H9 (cell line): Measurements from ENCODE around the gene ASCC3. TPM values are rescaled to one million over a fixed set of nuclear protein-coding genes. Genes with fewer than 3 reads are reported as not detected.

Experiments used
- DNase-seq: peaks from one replicate; pipeline ENCODE4 v3.0.0-alpha.2; 2017
- H2AFZ ChIP-seq: one replicate; pipeline ENCODE4 v1.6.1; 2013; ENCODE audit warnings: mild to moderate bottlenecking, low read length, control low read depth, moderate library complexity
- H2AK5ac ChIP-seq: 2 replicates; pipeline ENCODE4 v1.6.1; 2013; ENCODE audit warnings: low read length, control low read depth, mixed read lengths; ENCODE audit not compliant: insufficient read length
- H2BK120ac ChIP-seq: one replicate; pipeline ENCODE4 v1.6.1; 2013; ENCODE audit warnings: low read depth, mild to moderate bottlenecking, low read length, control low read depth, inconsistent platforms; ENCODE audit not compliant: poor library complexity, severe bottlenecking
- H2BK12ac ChIP-seq: 2 replicates; pipeline ENCODE4 v1.6.1; 2013; ENCODE audit warnings: low read length, control low read depth, mixed read lengths, low read depth; ENCODE audit not compliant: insufficient read length
- H2BK15ac ChIP-seq: 2 replicates; pipeline ENCODE4 v1.6.1; 2013; ENCODE audit warnings: low read depth, low read length, control low read depth
- H2BK20ac ChIP-seq: one replicate; pipeline ENCODE4 v1.6.1; 2013; ENCODE audit warnings: low read depth, mild to moderate bottlenecking, low read length, control low read depth, inconsistent platforms; ENCODE audit not compliant: poor library complexity, severe bottlenecking
- H2BK5ac ChIP-seq: 2 replicates; pipeline ENCODE4 v1.6.1; 2013; ENCODE audit warnings: low read length, control low read depth, mixed read lengths; ENCODE audit not compliant: insufficient read length
- H3K14ac ChIP-seq: 2 replicates; pipeline ENCODE4 v1.6.1; 2013; ENCODE audit warnings: low read length, control low read depth; ENCODE audit not compliant: insufficient read depth
- H3K18ac ChIP-seq: 2 replicates; pipeline ENCODE4 v1.6.1; 2013; ENCODE audit warnings: low read depth, mild to moderate bottlenecking, mixed read lengths, low read length, control low read depth; ENCODE audit not compliant: insufficient read length
- H3K23ac ChIP-seq: 2 replicates; pipeline ENCODE4 v1.6.1; 2013; ENCODE audit warnings: low read length, control low read depth, mixed read lengths, low read depth; ENCODE audit not compliant: insufficient read length
- H3K23me2 ChIP-seq: 2 replicates; pipeline ENCODE4 v1.6.1; 2013; ENCODE audit warnings: low read depth, mild to moderate bottlenecking, mixed read lengths, low read length, control low read depth; ENCODE audit not compliant: insufficient read length, poor library complexity, severe bottlenecking
- H3K27ac ChIP-seq: 2 replicates; pipeline ENCODE4 v1.5.1; 2013; ENCODE audit warnings: low read length, control low read depth, mixed read lengths, low read depth; ENCODE audit not compliant: insufficient read length
- H3K27me3 ChIP-seq: 2 replicates; pipeline ENCODE4 v1.6.1; 2013; ENCODE audit warnings: low read length, control low read depth, inconsistent platforms; ENCODE audit not compliant: insufficient read depth
- H3K4ac ChIP-seq: 2 replicates; pipeline ENCODE4 v1.6.1; 2013; ENCODE audit warnings: low read depth, mild to moderate bottlenecking, control low read depth, inconsistent platforms, low read length, moderate library complexity
- H3K4me1 ChIP-seq: 2 replicates; pipeline ENCODE4 v1.6.1; 2013; ENCODE audit warnings: low read length, control low read depth, inconsistent platforms; ENCODE audit not compliant: insufficient read depth
- H3K4me2 ChIP-seq: 2 replicates; pipeline ENCODE4 v1.6.1; 2013; ENCODE audit warnings: low read length, control low read depth, mixed read lengths; ENCODE audit not compliant: insufficient read length, insufficient read depth
- H3K56ac ChIP-seq: 2 replicates; pipeline ENCODE4 v1.6.1; 2013; ENCODE audit warnings: low read depth, mild to moderate bottlenecking, mixed read lengths, low read length, control low read depth; ENCODE audit not compliant: insufficient read length
- H3K79me1 ChIP-seq: 2 replicates; pipeline ENCODE4 v1.6.1; 2013; ENCODE audit warnings: low read depth, mild to moderate bottlenecking, moderate library complexity, low read length, control low read depth, inconsistent platforms; ENCODE audit not compliant: insufficient read depth, poor library complexity, severe bottlenecking
- H3K79me2 ChIP-seq: 2 replicates; pipeline ENCODE4 v1.6.1; 2013; ENCODE audit warnings: low read length, control low read depth, inconsistent platforms; ENCODE audit not compliant: insufficient read depth
- H3K9ac ChIP-seq: 2 replicates; pipeline ENCODE4 v1.6.1; 2013; ENCODE audit warnings: low read length, control low read depth, mixed read lengths; ENCODE audit not compliant: insufficient read length; ENCODE audit errors: extremely low read depth
- H3K9me3 ChIP-seq: one replicate; pipeline ENCODE4 v1.6.1; 2013; ENCODE audit warnings: low read depth, low read length, inconsistent platforms; ENCODE audit not compliant: control insufficient read depth
- H3T11ph ChIP-seq: one replicate; pipeline ENCODE4 v1.6.1; 2013; ENCODE audit warnings: mild to moderate bottlenecking, low read length, control low read depth, inconsistent platforms
- H4K20me1 ChIP-seq: one replicate; pipeline ENCODE4 v1.6.1; 2013; ENCODE audit not compliant: control insufficient read depth, insufficient read length, insufficient read depth
- H4K5ac ChIP-seq: 2 replicates; pipeline ENCODE4 v1.6.1; 2013; ENCODE audit warnings: low read depth, mild to moderate bottlenecking, mixed read lengths, low read length, control low read depth; ENCODE audit not compliant: insufficient read length
- H4K8ac ChIP-seq: replicated peaks from 2 replicates; pipeline ENCODE4 v1.6.1; 2013; ENCODE audit warnings: low read length, control low read depth, mixed read lengths, low read depth; ENCODE audit not compliant: insufficient read length
- H4K91ac ChIP-seq: 2 replicates; pipeline ENCODE4 v1.6.1; 2013; ENCODE audit warnings: low read depth, mild to moderate bottlenecking, moderate library complexity, mixed read lengths, low read length, control low read depth; ENCODE audit not compliant: insufficient read length
- H3K27ac Mint-ChIP-seq, 3 experiments: 2 replicates in 2 of 3; 3 replicates in 1 of 3; pipeline ENCODE4 v1.8.0; 2020 to 2021; ENCODE audit warnings: mixed read lengths in 3 of 3, mild to moderate bottlenecking in 1 of 3, moderate library complexity in 1 of 3
- H3K27me3 Mint-ChIP-seq: 2 replicates; pipeline ENCODE4 v1.8.0; 2021; ENCODE audit warnings: low read depth, mild to moderate bottlenecking, moderate library complexity, mixed read lengths
- H3K36me3 Mint-ChIP-seq, 3 experiments: 2 replicates in 2 of 3; 3 replicates in 1 of 3; pipeline ENCODE4 v1.8.0; 2020 to 2021; ENCODE audit warnings: low read depth in 3 of 3, mixed read lengths in 3 of 3; ENCODE audit not compliant: insufficient read depth in 1 of 3
- H3K4me1 Mint-ChIP-seq, 2 experiments: 2 replicates each; pipeline ENCODE4 v1.8.0; 2020; ENCODE audit warnings: mixed read lengths in 2 of 2
- H3K4me3 Mint-ChIP-seq, 2 experiments: 2 replicates in 1 of 2; 3 replicates in 1 of 2; pipeline ENCODE4 v1.8.0; 2020 to 2021; ENCODE audit warnings: mild to moderate bottlenecking in 2 of 2, mixed read lengths in 2 of 2, moderate library complexity in 1 of 2
- H3K9me3 Mint-ChIP-seq, 2 experiments: 2 replicates in 1 of 2; 3 replicates in 1 of 2; pipeline ENCODE4 v1.8.0; 2020; ENCODE audit warnings: mild to moderate bottlenecking in 2 of 2, mixed read lengths in 2 of 2, moderate library complexity in 1 of 2
- WGBS: extraction: QIAGEN DNeasy Blood & Tissue Kit; methylation state at CpG from one replicate; pipeline ENCODE4 v1.1.7; 2013; ENCODE audit warnings: missing lambda C conversion rate, low lambda C conversion rate, mixed read lengths; ENCODE audit not compliant: insufficient read length; ENCODE audit errors: extremely low coverage; 5-methylcytosine and 5-hydroxymethylcytosine counted together
- total RNA-seq: library from RNA; stranded (reverse); gene quantifications from 2 replicates; pipeline ENCODE4 v1.2.1, GENCODE V29; 2021
- TF ChIP-seq, protein P1 (sequence below): fragments of 200-600 bp; sonication (generic); conservative IDR thresholded peaks from 3 replicates; pipeline ENCODE4 v1.8.0; 2021; ENCODE audit warnings: antibody characterized with exemption, mild to moderate bottlenecking

The ASCC3 gene
- total RNA-seq, 1 experiment from 2014 or later: 63.8 TPM

DNA sequence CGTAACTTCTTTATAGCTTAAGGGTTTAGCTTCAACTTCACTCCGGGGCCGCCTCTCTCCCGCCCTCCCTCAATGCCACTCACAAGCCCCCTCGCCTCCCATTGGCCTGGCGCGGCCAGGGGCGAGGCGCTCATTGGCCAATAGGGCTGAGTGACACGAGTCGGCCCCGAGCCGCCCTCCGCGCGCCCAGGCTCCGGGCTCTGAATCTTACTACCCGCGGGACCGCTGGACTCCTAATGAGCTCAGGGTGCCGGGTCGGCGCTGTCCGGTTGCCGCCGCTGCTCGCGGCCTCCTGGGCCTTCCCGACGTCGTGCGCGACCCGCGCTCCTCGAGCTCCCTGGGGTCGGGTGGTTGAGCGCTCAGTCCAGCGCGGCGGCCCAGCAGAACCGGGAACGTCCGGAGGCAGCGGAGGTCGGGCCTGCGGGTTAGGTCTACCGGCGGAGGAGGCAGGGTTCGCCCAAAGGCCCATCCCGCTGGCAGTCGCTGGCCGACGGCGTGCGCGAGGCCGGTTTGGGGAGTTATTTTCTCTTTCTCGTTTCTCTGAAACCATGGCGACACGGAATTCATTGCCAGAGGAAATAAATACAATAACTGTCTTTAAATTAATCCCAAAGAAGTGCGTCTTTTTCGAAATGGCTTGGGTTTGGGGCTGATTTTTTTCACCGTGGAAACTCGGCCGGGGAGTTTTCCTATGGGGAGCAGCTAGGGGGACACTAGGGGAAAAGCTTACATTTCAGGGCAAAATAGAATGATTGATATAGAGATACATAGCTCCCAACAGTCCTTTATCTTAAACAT, 416.0 kb downstream of the ASCC3 start, which contains the start of gene SIM1:
Gene SIM1 (minus strand): TSS at position 19 of the 798 bp plus-strand sequence. CDS start 1,453 bp downstream, outside the sequence.
- TF ChIP-seq, protein P1, sequence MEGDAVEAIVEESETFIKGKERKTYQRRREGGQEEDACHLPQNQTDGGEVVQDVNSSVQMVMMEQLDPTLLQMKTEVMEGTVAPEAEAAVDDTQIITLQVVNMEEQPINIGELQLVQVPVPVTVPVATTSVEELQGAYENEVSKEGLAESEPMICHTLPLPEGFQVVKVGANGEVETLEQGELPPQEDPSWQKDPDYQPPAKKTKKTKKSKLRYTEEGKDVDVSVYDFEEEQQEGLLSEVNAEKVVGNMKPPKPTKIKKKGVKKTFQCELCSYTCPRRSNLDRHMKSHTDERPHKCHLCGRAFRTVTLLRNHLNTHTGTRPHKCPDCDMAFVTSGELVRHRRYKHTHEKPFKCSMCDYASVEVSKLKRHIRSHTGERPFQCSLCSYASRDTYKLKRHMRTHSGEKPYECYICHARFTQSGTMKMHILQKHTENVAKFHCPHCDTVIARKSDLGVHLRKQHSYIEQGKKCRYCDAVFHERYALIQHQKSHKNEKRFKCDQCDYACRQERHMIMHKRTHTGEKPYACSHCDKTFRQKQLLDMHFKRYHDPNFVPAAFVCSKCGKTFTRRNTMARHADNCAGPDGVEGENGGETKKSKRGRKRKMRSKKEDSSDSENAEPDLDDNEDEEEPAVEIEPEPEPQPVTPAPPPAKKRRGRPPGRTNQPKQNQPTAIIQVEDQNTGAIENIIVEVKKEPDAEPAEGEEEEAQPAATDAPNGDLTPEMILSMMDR: no peak
- no peak within 1 kb of the TSS for H2BK12ac ChIP-seq
- no peaks in the 10 kb centered on the region for H3K9me3 ChIP-seq
- H2AFZ ChIP-seq: no peak within 1 kb of the TSS
- no peak within 1 kb of the TSS for H3K23ac ChIP-seq
- Mint-ChIP-seq H3K4me1 (peaks cover 31 to 67% of the 10 kb centered on the region in 2 experiments), H3K36me3 (no peaks in the 10 kb centered on the region), H3K4me3 (peak within 1 kb of the TSS; percentile 57 to 78), H3K27ac (no peak within 1 kb of the TSS), H3K27me3 (no peaks in the 10 kb centered on the region; the same call in 1 of the 2 replicates), H3K9me3 (peaks cover 0 to 6% of the 10 kb centered on the region in 2 experiments; a peak in 1 of 5 replicates)
- H3K79me2 ChIP-seq: no peaks in the 10 kb centered on the region
- H4K5ac ChIP-seq: no peak within 1 kb of the TSS
- no CpG with 5 or more reads among the region's 66 CpGs for WGBS
- H3K79me1 ChIP-seq: no peaks in the 10 kb centered on the region
- no peak within 1 kb of the TSS for H2BK120ac ChIP-seq
- peak within 1 kb of the TSS; percentile 73 for H3K4me2 ChIP-seq
- peak; percentile 95 for DNase-seq
- H3K9ac ChIP-seq: no peak within 1 kb of the TSS
- no peak within 1 kb of the TSS for H2BK20ac ChIP-seq
- no peak within 1 kb of the TSS for H3K18ac ChIP-seq
- no peak within 1 kb of the TSS for H2BK5ac ChIP-seq
- H4K8ac ChIP-seq: no peak within 1 kb of the TSS
- H3K27ac ChIP-seq: no peak within 1 kb of the TSS
- H3K14ac ChIP-seq: no peak within 1 kb of the TSS
- H4K20me1 ChIP-seq: peaks cover 3% of the 10 kb centered on the region
- no peak within 1 kb of the TSS for H3K4ac ChIP-seq
- H2AK5ac ChIP-seq: no peak within 1 kb of the TSS
- H4K91ac ChIP-seq: no peak within 1 kb of the TSS
- H3T11ph ChIP-seq: no peak within 1 kb of the TSS
- H3K4me1 ChIP-seq: peaks cover 5% of the 10 kb centered on the region; the same call in 1 of the 2 replicates
- H3K27me3 ChIP-seq: peaks cover 93% of the 10 kb centered on the region
- H3K23me2 ChIP-seq: peaks cover 12% of the 10 kb centered on the region
- no peak within 1 kb of the TSS for H2BK15ac ChIP-seq
- H3K56ac ChIP-seq: no peak within 1 kb of the TSS
